B cell (primary cell): ENCODE measurements around the gene NAIF1. TPM values are rescaled to one million over a fixed set of nuclear protein-coding genes. Genes with fewer than 3 reads are reported as not detected.
"Not testable (repeated sequence)": the region's sequence is repeated elsewhere in the genome, so short reads cannot be mapped to it uniquely, and the experiment has no call there.

Experiments used
- ATAC-seq: fragments of 200-7000 bp; cut with Tn5 transposase; one replicate; pipeline ENCODE4 v1.10.0; 2021; ENCODE audit warnings: low read depth, mild to moderate bottlenecking, moderate number of reproducible peaks, moderate library complexity
- CTCF ChIA-PET: fragments of 350-600 bp; sonication (Branson Sonifier 250); formaldehyde crosslinking; loops from one replicate; lab custom pipeline; 2021; ENCODE audit warnings: antibody characterized with exemption, inconsistent platforms; lab: Charles Lee
- POLR2A ChIA-PET: fragments of 350-600 bp; sonication (Branson Sonifier 250); formaldehyde crosslinking; loops from one replicate; lab custom pipeline; 2021; ENCODE audit warnings: antibody characterized with exemption; lab: Charles Lee
- DNase-seq: peaks from one replicate; pipeline ENCODE4 v3.0.0; 2013
- H2AFZ ChIP-seq: 2 replicates; pipeline ENCODE4 v1.6.1; 2012; ENCODE audit warnings: mild to moderate bottlenecking, low read depth, low read length; ENCODE audit not compliant: insufficient read depth, poor library complexity, severe bottlenecking
- H3K27ac ChIP-seq, 2 donors: 1 replicate in 1 of 2; 2 replicates in 1 of 2; pipeline ENCODE4 v1.5.1; 2012 to 2013; ENCODE audit warnings: low read length in 2 of 2, mild to moderate bottlenecking in 2 of 2, moderate library complexity in 1 of 2
- H3K27me3 ChIP-seq, 4 experiments: fragments of 200-600 bp in 1 of 4; sonication (generic) in 1 of 4; replicated peaks in 1 of 4; 1 replicate in 2 of 4; 2 replicates in 2 of 4; pipeline versions ENCODE4 v1.6.1 to v1.7.0; 2013 to 2016; ENCODE audit warnings: low read length in 3 of 4, mild to moderate bottlenecking in 2 of 4, mixed read lengths in 1 of 4, moderate library complexity in 1 of 4; ENCODE audit not compliant: insufficient read depth in 4 of 4, control insufficient read depth in 3 of 4; ENCODE audit errors: control extremely low read depth in 1 of 4
- H3K36me3 ChIP-seq, 2 experiments: replicated peaks in 1 of 2; 1 replicate in 1 of 2; 2 replicates in 1 of 2; pipeline versions ENCODE4 v1.6.1 to v1.7.1; 2013; ENCODE audit warnings: low read length in 1 of 2; ENCODE audit not compliant: insufficient read depth in 2 of 2, control insufficient read depth in 1 of 2; ENCODE audit errors: control extremely low read depth in 1 of 2, extremely low read depth in 1 of 2
- H3K4me1 ChIP-seq, 2 donors: fragments of 200-600 bp in 1 of 2; sonication (generic) in 1 of 2; 1 replicate in 1 of 2; 2 replicates in 1 of 2; pipeline versions ENCODE4 v1.5.1 to v1.6.1; 2013 to 2017; ENCODE audit warnings: low read length in 2 of 2; ENCODE audit not compliant: control insufficient read depth in 2 of 2, insufficient read depth in 2 of 2
- H3K4me2 ChIP-seq: replicated peaks from 2 replicates; pipeline ENCODE3; 2012; ENCODE audit warnings: mild to moderate bottlenecking, low read depth, low read length; ENCODE audit not compliant: poor library complexity, severe bottlenecking
- H3K4me3 ChIP-seq, 5 experiments: fragments of 200-600 bp in 1 of 5; sonication (generic) in 1 of 5; 1 replicate in 3 of 5; 2 replicates in 2 of 5; pipeline versions ENCODE4 v1.5.1 to v1.7.0; 2011 to 2016; ENCODE audit warnings: low read length in 4 of 5, mild to moderate bottlenecking in 4 of 5, low read depth in 2 of 5, control low read depth in 1 of 5, moderate library complexity in 1 of 5; ENCODE audit not compliant: insufficient read depth in 1 of 5; ENCODE audit errors: control extremely low read depth in 1 of 5, extremely low read depth in 1 of 5
- H3K79me2 ChIP-seq: fragments of 200-600 bp; sonication (generic); one replicate; pipeline ENCODE4 v1.6.0; 2016; ENCODE audit warnings: low read length; ENCODE audit not compliant: control insufficient read depth, insufficient read depth
- H3K9ac ChIP-seq: fragments of 200-600 bp; sonication (generic); 2 replicates; pipeline ENCODE4 v1.6.1; 2017; ENCODE audit warnings: mild to moderate bottlenecking, low read length, moderate library complexity
- H3K9me3 ChIP-seq, 3 donors: one replicate each; pipeline versions ENCODE4 v1.6.1 to v1.7.1; 2013; ENCODE audit warnings: low read length in 2 of 3; ENCODE audit not compliant: control insufficient read depth in 2 of 3, insufficient read depth in 1 of 3; ENCODE audit errors: control extremely low read depth in 1 of 3
- H4K20me1 ChIP-seq: 2 replicates; pipeline ENCODE4 v1.6.0; 2012; ENCODE audit warnings: mild to moderate bottlenecking, low read length; ENCODE audit not compliant: insufficient read depth, control insufficient read depth, poor library complexity, severe bottlenecking
- H3K27ac Mint-ChIP-seq: one replicate; pipeline ENCODE4 v1.8.0; 2021; ENCODE audit warnings: mixed read lengths
- H3K27me3 Mint-ChIP-seq: one replicate; pipeline ENCODE4 v1.8.0; 2021; ENCODE audit warnings: mixed read lengths
- H3K4me1 Mint-ChIP-seq: one replicate; pipeline ENCODE4 v1.8.0; 2021; ENCODE audit warnings: mixed read lengths
- H3K4me3 Mint-ChIP-seq: one replicate; pipeline ENCODE4 v1.8.0; 2021; ENCODE audit warnings: mixed read lengths
- H3K9me3 Mint-ChIP-seq: one replicate; pipeline ENCODE4 v1.8.0; 2022; ENCODE audit warnings: mixed read lengths; ENCODE audit not compliant: insufficient read depth
- EZH2 ChIP-seq: IDR thresholded peaks from 2 replicates; pipeline ENCODE4 v1.6.1; 2012; ENCODE audit warnings: borderline replicate concordance, low read depth, mild to moderate bottlenecking, moderate library complexity, low read length; ENCODE audit not compliant: insufficient read depth, poor library complexity, severe bottlenecking
- WGBS: methylation state at CpG from one replicate; pipeline ENCODE4 v1.1.5; 2013; ENCODE audit warnings: missing lambda C conversion rate; ENCODE audit not compliant: insufficient coverage; 5-methylcytosine and 5-hydroxymethylcytosine counted together
- intact Hi-C: fragments of 100-400 bp; cut with micrococcal nuclease; formaldehyde crosslinking; loops from one replicate; pipeline ENCODE4 v1.10.0; 2022
- polyA plus RNA-seq: library from polyadenylated mRNA; depleted of rRNA; stranded (reverse); fragments of >200 nt; gene quantifications from 2 replicates; pipeline ENCODE4 v1.2.3, GENCODE V29; 2012
- total RNA-seq, 2 donors: library from RNA; stranded (reverse); fragments of 120-200 nt in 1 of 2; gene quantifications; 1 replicate in 1 of 2; 2 replicates in 1 of 2; pipeline versions ENCODE4 v1.2.3 to v1.2.4, GENCODE V29; 2013 to 2022
- TF ChIP-seq, protein P1 (sequence below): fragments of 200-600 bp; IDR thresholded peaks from one replicate; pipeline ENCODE4 v1.8.0; 2022; ENCODE audit warnings: antibody characterized with exemption, mild to moderate bottlenecking

Gene NAIF1
- total and polyA plus RNA-seq, 2 donors (not counting 1 experiment from before 2014, with no cell fraction given) = 11.4 to 16.6 TPM

DNA sequence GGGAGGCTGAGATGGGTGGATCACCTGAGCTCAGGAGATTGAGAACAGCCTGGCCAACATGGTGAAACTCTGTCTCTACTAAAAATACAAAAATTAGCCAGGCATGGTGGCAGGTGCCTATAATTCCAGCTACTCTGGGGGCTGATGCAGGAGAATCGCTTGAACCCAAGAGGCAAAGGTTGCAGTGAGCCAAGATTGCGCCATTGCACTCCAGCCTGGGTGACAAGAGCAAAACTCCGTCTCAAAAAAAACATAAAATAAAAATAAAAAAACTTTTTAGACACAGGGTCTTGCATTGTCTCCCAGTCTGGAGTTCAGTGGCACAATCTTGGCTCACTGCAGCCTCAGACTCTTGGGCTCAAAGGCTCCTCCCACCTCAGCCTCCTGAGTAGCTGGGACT, 30.6 kb downstream of the NAIF1 start:
- H3K9me3 ChIP-seq, H3K27ac Mint-ChIP-seq, intact Hi-C loops, H3K9me3 Mint-ChIP-seq, H3K36me3 ChIP-seq, H3K4me2 ChIP-seq, H3K4me3 Mint-ChIP-seq, H2AFZ ChIP-seq, H3K79me2 ChIP-seq, H3K27me3 ChIP-seq, H3K27me3 Mint-ChIP-seq, H4K20me1 ChIP-seq, H3K27ac ChIP-seq, ATAC-seq, H3K9ac ChIP-seq, H3K4me3 ChIP-seq, DNase-seq: not testable (repeated sequence)
- ChIA-PET POLR2A (interaction anchor here (0.7 to 12.8 kb wide), 3 partner anchors 42 to 93 kb away, joined by 4 to 212 read pairs (median 15); partner anchors contain the start of gene EEIG1), CTCF (interaction anchor here (0.9 to 13.5 kb wide), 13 partner anchors 9 to 121 kb away, joined by 3 to 310 read pairs (median 13); partner anchors contain the start of genes EEIG1, NAIF1, SLC25A25 and ST6GALNAC4)
- WGBS = 100% methylated on average over 1 of the region's 3 CpGs
- H3K4me1 ChIP-seq = peaks cover 19 to 32% of the 10 kb centered on the region in 2 donors
- peaks cover 23% of the 10 kb centered on the region for H3K4me1 Mint-ChIP-seq

DNA sequence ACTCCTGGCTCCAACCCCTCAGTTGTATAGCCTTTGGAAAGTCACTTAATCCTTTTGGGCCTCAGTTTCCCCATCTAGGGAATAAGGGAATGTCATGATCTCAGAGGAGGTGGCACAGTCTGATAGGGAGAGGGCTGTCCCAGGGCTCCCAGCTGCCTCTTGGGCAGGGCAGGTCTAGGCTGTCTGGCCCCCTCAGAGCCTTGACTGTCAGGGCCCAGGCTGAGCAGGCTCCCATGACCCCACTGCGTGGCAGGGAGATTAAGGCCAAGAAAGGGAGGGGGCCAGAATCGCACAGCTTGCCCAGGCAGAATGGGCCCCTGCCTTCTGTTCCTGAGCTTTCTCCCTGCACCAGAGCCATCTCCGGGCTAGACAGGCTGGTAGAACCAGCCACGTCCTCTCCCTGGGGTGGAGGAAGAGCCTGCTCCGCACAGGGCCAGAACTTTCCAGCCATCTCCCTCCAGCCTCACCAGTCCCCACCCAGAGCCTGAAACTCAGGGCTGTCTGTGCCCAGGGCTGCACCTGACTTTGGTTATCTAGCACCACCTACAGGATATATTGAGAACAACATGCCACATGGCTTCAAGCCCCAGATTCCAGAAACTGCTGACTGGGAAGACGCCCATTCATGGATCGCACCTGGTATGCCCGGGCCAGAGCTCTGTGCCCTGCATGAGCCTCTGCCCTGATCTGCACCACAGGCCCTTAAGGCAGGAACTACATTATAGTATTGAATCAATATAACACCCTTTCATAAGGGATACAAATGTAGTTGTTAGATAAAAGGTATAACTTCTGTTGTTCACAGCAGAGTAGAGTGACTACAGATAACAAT, 32.1 kb downstream of the NAIF1 start:
- Histone ChIP-seq H3K4me2 (peak overlapping the region; percentile 24), H3K79me2 (peaks cover 9% of the 10 kb centered on the region), H3K36me3 (no peaks in the 10 kb centered on the region), H3K27me3 (no peaks in the 10 kb centered on the region), H4K20me1 (no peaks in the 10 kb centered on the region), H3K9me3 (no peaks in the 10 kb centered on the region), H2AFZ (peak overlapping the region; percentile 60), H3K4me1 (peaks cover 29 to 47% of the 10 kb centered on the region in 2 donors), H3K4me3 (no peak overlapping the region), H3K27ac (no peak overlapping the region), H3K9ac (no peak overlapping the region)
- ChIA-PET CTCF (interaction anchor here (0.7 to 13.5 kb wide), 43 partner anchors 10 to 454 kb away, joined by 3 to 310 read pairs (median 5); partner anchors contain the start of genes EEIG1, NAIF1, PIP5KL1 and SLC25A25), POLR2A (interaction anchor here (0.6 to 12.8 kb wide), 10 partner anchors 10 to 96 kb away, joined by 3 to 212 read pairs (median 5); partner anchors contain the start of gene EEIG1)
- Mint-ChIP-seq H3K9me3 (no peaks in the 10 kb centered on the region), H3K4me3 (no peak overlapping the region), H3K27me3 (no peaks in the 10 kb centered on the region), H3K27ac (peak overlapping the region; percentile 71), H3K4me1 (peaks cover 33% of the 10 kb centered on the region)
- TF ChIP-seq, protein P1, sequence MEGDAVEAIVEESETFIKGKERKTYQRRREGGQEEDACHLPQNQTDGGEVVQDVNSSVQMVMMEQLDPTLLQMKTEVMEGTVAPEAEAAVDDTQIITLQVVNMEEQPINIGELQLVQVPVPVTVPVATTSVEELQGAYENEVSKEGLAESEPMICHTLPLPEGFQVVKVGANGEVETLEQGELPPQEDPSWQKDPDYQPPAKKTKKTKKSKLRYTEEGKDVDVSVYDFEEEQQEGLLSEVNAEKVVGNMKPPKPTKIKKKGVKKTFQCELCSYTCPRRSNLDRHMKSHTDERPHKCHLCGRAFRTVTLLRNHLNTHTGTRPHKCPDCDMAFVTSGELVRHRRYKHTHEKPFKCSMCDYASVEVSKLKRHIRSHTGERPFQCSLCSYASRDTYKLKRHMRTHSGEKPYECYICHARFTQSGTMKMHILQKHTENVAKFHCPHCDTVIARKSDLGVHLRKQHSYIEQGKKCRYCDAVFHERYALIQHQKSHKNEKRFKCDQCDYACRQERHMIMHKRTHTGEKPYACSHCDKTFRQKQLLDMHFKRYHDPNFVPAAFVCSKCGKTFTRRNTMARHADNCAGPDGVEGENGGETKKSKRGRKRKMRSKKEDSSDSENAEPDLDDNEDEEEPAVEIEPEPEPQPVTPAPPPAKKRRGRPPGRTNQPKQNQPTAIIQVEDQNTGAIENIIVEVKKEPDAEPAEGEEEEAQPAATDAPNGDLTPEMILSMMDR = peak; percentile 93
- no peak for TF ChIP-seq EZH2
- WGBS = 46% methylated on average over 5 of the region's 8 CpGs
- ATAC-seq (peak; percentile 82), DNase-seq (peak; percentile 88)
- intact Hi-C loops = loop anchor here (1.0 to 2.0 kb wide), 6 partner anchors 9 to 92 kb away; partner anchors contain the start of gene EEIG1
